ENCODE measurements around the gene LRRC8A.

- no peak for TF ChIP-seq EZH2 (IDR thresholded peaks at IDR 0.05; ENCODE audit: insufficient read depth, poor library complexity, severe bottlenecking)
- TF ChIP-seq EZH2phosphoT487 (IDR thresholded peaks at IDR 0.05; ENCODE audit: insufficient read depth, low read depth) = no peak
Measured at GRCh38 chr9:128945798-128946501, 64.0 kb downstream of the LRRC8A start.
